Natural killer cell (primary cell): ENCODE data around the gene SFXN2. TPM values are rescaled to one million over a fixed set of nuclear protein-coding genes. Genes with fewer than 3 reads are reported as not detected.

Experiments
- ATAC-seq, 3 donors: fragments of 150-1000 bp in 2 of 3; fragments of 200-7000 bp in 1 of 3; cut with Tn5 transposase; 1 replicate in 1 of 3; 2 replicates in 2 of 3; pipeline ENCODE4 v1.10.0; 2021; ENCODE audit warnings: mild to moderate bottlenecking in 2 of 3, moderate library complexity in 2 of 3
- DNase-seq, 2 donors: peaks; one replicate each; pipeline versions ENCODE4 v3.0.0 to v3.0.0-alpha.2; 2013 to 2021; ENCODE audit warnings: mixed read lengths in 1 of 2
- H3K27ac ChIP-seq: one replicate; pipeline ENCODE4 v1.5.1; 2013; ENCODE audit warnings: mild to moderate bottlenecking, low read length
- H3K27me3 ChIP-seq: one replicate; pipeline ENCODE4 v1.6.1; 2013; ENCODE audit warnings: low read length; ENCODE audit not compliant: control insufficient read depth, insufficient read depth
- H3K36me3 ChIP-seq: one replicate; pipeline ENCODE4 v1.6.1; 2013; ENCODE audit warnings: low read length; ENCODE audit not compliant: control insufficient read depth, insufficient read depth
- H3K4me1 ChIP-seq: one replicate; pipeline ENCODE4 v1.6.1; 2013; ENCODE audit warnings: low read length; ENCODE audit not compliant: control insufficient read depth, insufficient read depth
- H3K4me3 ChIP-seq: one replicate; pipeline ENCODE4 v1.5.1; 2013; ENCODE audit warnings: low read length
- H3K9me3 ChIP-seq: one replicate; pipeline ENCODE4 v1.6.1; 2013; ENCODE audit warnings: low read length; ENCODE audit not compliant: control insufficient read depth, insufficient read depth
- H3K27ac Mint-ChIP-seq, 2 donors: one replicate each; pipeline ENCODE4 v1.8.0; 2022; ENCODE audit warnings: mild to moderate bottlenecking in 2 of 2, mixed read lengths in 2 of 2, moderate library complexity in 1 of 2
- H3K27me3 Mint-ChIP-seq, 2 donors: one replicate each; pipeline ENCODE4 v1.8.0; 2022; ENCODE audit warnings: low read depth in 2 of 2, mixed read lengths in 2 of 2
- H3K36me3 Mint-ChIP-seq: one replicate; pipeline ENCODE4 v1.8.0; 2022; ENCODE audit warnings: mixed read lengths
- H3K4me1 Mint-ChIP-seq, 2 donors: one replicate each; pipeline ENCODE4 v1.8.0; 2022; ENCODE audit warnings: mixed read lengths in 2 of 2
- H3K4me3 Mint-ChIP-seq: one replicate; pipeline ENCODE4 v1.8.0; 2022; ENCODE audit warnings: mild to moderate bottlenecking, moderate library complexity, mixed read lengths
- H3K9me3 Mint-ChIP-seq, 2 donors: one replicate each; pipeline ENCODE4 v1.8.0; 2022; ENCODE audit warnings: mixed read lengths in 2 of 2
- WGBS: methylation state at CpG from one replicate; pipeline ENCODE4 v1.1.7; 2013; ENCODE audit warnings: missing lambda C conversion rate; ENCODE audit not compliant: insufficient coverage; 5-methylcytosine and 5-hydroxymethylcytosine counted together
- intact Hi-C: fragments of 100-400 bp; cut with micrococcal nuclease; formaldehyde crosslinking; loops from one replicate; pipeline ENCODE4 v1.14.2; 2022
- total RNA-seq, 4 donors: library from RNA; stranded (reverse); fragments of 120-200 nt in 1 of 4; gene quantifications; one replicate each; pipeline versions ENCODE4 v1.2.3 to v1.2.4, GENCODE V29; 2013 to 2022
- TF ChIP-seq, protein P1 (sequence below): fragments of 200-600 bp; IDR thresholded peaks from one replicate; pipeline ENCODE4 v1.8.0; 2022; ENCODE audit warnings: antibody characterized with exemption

The SFXN2 gene
- total RNA-seq, 3 donors from 2014 or later (not counting 1 experiment from before 2014, with no cell fraction given): 4.8 to 8.0 (median 5.1) TPM

DNA sequence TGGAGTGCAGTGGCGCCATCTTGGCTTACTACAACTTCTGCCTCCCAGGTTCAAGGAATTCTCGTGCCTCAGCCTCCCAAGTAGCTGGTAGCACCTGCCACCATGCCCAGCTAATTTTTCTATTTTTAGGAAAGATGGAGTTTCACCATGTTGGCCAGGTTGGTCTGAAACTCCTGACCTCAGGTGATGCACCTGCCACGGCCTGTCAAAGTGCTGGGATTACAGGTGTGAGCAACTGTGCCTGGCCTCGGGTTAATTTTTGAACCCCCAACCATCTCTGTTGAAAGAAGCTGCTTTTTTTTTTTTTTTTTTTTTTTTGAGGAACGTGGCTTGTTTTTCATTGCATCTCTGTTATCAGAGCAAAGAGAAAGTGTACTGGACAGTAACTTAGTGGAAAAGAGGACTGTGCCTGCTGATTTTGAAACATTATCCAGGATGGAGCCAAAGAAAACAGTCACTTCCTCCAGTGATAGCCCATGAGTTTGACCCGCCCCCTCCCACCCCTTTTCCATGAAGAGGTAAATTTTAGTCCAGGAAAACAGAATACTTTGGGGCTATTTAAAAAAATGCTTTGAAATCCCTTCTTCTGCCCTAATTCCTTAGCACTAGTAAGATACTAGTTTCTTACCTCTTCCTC is 67.6 kb downstream of the SFXN2 start:
- Mint-ChIP-seq H3K4me1 (peaks cover 67 to 68% of the 10 kb centered on the region in 2 donors), H3K36me3 (no peaks in the 10 kb centered on the region), H3K9me3 (no peaks in the 10 kb centered on the region), H3K4me3 (no peak overlapping the region), H3K27me3 (no peaks in the 10 kb centered on the region), H3K27ac (peak overlapping the region in 1 of 2 donors; percentile 86)
- WGBS: 96% methylated on average over 4 of the region's 6 CpGs
- no peak for DNase-seq
- TF ChIP-seq, protein P1, sequence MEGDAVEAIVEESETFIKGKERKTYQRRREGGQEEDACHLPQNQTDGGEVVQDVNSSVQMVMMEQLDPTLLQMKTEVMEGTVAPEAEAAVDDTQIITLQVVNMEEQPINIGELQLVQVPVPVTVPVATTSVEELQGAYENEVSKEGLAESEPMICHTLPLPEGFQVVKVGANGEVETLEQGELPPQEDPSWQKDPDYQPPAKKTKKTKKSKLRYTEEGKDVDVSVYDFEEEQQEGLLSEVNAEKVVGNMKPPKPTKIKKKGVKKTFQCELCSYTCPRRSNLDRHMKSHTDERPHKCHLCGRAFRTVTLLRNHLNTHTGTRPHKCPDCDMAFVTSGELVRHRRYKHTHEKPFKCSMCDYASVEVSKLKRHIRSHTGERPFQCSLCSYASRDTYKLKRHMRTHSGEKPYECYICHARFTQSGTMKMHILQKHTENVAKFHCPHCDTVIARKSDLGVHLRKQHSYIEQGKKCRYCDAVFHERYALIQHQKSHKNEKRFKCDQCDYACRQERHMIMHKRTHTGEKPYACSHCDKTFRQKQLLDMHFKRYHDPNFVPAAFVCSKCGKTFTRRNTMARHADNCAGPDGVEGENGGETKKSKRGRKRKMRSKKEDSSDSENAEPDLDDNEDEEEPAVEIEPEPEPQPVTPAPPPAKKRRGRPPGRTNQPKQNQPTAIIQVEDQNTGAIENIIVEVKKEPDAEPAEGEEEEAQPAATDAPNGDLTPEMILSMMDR: no peak
- H3K9me3 ChIP-seq: no peaks in the 10 kb centered on the region
- no peaks in the 10 kb centered on the region for H3K36me3 ChIP-seq
- H3K4me1 ChIP-seq: peaks cover 32% of the 10 kb centered on the region
- intact Hi-C loops: no loop called here
- ATAC-seq: no peak
- no peak overlapping the region for H3K4me3 ChIP-seq
- no peaks in the 10 kb centered on the region for H3K27me3 ChIP-seq
- no peak overlapping the region for H3K27ac ChIP-seq

DNA sequence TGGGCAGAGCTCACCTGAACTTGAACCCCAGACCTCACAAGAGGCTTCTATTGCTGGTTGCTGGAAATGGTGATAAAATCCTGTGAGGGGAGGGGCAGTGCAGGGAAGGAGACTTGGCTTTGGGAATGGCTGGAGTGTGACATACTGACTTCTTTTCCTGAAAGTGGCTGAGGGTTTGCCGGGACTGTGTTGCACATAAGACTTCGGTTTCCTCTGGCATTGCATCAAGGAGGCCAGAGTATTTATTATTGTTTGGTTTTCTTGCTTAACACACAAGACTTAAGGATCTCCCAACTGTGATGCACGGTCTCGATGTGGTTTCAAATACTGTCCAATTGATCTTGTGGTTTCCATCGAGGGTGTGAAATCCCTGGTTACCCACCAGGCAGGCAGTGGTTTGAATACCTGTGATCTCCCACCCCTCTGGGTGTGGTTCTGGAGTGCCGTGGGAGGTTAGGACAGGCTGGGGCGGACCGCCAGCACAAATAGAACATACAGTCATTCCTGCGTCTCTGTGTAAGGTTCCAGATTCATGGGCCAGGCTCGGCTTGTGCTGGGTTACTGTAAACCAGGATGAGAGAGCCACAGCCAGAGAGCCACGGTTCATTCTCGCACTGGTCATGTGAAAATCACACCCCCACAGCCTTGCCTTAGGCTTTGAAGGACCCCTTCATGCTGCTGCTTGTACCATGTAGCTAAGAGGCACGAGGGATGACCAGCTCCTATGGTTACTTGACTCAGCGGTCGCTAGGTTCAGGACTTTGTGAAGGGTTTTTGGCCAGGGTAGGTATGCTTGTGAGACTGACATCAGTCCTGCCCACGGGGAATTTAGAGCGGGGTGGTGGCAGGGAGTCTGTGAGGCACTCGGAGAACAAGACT is 68.5 kb downstream of the SFXN2 start:
- H3K4me1 ChIP-seq: peaks cover 32% of the 10 kb centered on the region
- no peaks in the 10 kb centered on the region for H3K36me3 ChIP-seq
- ATAC-seq (peak in 1 of 3 donors; percentile 34), DNase-seq (no peak)
- intact Hi-C loops: no loop called here
- Mint-ChIP-seq H3K4me3 (peak overlapping the region; percentile 61), H3K4me1 (peaks cover 71 to 72% of the 10 kb centered on the region in 2 donors), H3K27ac (peak overlapping the region; percentile 77 to 86), H3K36me3 (no peaks in the 10 kb centered on the region), H3K9me3 (no peaks in the 10 kb centered on the region), H3K27me3 (no peaks in the 10 kb centered on the region)
- TF ChIP-seq, protein P1: no peak
- no peak overlapping the region for H3K4me3 ChIP-seq
- 70% methylated on average over 18 of the region's 18 CpGs for WGBS
- H3K27me3 ChIP-seq: no peaks in the 10 kb centered on the region
- no peaks in the 10 kb centered on the region for H3K9me3 ChIP-seq
- no peak overlapping the region for H3K27ac ChIP-seq

DNA sequence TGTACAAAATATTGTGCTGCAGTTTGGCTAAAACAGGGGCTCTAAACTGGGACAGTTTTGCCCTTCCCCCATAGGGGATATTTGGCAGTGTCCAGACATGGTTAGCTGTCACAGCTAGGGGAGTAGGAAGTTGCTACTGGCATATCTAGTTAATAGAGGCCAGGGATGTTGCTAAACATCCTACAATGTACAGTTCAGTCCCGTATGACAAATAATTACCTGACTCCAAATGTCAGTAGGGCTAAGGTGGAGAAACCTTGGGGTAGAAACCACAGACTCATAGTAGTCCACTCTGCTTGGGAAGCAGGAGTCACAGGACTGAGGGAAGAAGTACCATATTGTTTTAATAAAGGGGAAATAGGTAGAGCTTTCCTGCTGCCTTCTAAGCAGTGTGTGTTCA is 69.1 kb downstream of the SFXN2 start:
- H3K36me3 ChIP-seq: no peaks in the 10 kb centered on the region
- no peak for DNase-seq
- TF ChIP-seq, protein P1: no peak
- Mint-ChIP-seq H3K9me3 (no peaks in the 10 kb centered on the region), H3K27me3 (no peaks in the 10 kb centered on the region), H3K36me3 (no peaks in the 10 kb centered on the region), H3K27ac (peak overlapping the region; percentile 77 to 86), H3K4me3 (no peak overlapping the region), H3K4me1 (peaks cover 66 to 67% of the 10 kb centered on the region in 2 donors)
- H3K9me3 ChIP-seq: no peaks in the 10 kb centered on the region
- intact Hi-C loops: no loop called here
- no peak overlapping the region for H3K4me3 ChIP-seq
- no peak for ATAC-seq
- H3K27me3 ChIP-seq: no peaks in the 10 kb centered on the region
- no CpG with 5 or more reads among the region's 1 CpG for WGBS
- peaks cover 32% of the 10 kb centered on the region for H3K4me1 ChIP-seq
- no peak overlapping the region for H3K27ac ChIP-seq
